SU-DHL-6 (cell line): Measurements from ENCODE around the gene SCYGR2.

Experiments used
- EZH2phosphoT487 ChIP-seq: fragments of 200-600 bp; sonication (generic), shearing (Covaris generic); conservative IDR thresholded peaks from 2 replicates; pipeline ENCODE4 v1.6.1; 2018; ENCODE audit warnings: mild to moderate bottlenecking, antibody characterized with exemption, low read length, moderate library complexity, mixed read lengths
- TF ChIP-seq, protein P1 (sequence below): fragments of 200-600 bp; sonication (generic); IDR thresholded peaks from one replicate; pipeline ENCODE4 v1.5.1; 2017; ENCODE audit warnings: antibody characterized with exemption, mild to moderate bottlenecking, low read length, moderate library complexity; ENCODE audit not compliant: insufficient read depth, poor library complexity, severe bottlenecking

DNA sequence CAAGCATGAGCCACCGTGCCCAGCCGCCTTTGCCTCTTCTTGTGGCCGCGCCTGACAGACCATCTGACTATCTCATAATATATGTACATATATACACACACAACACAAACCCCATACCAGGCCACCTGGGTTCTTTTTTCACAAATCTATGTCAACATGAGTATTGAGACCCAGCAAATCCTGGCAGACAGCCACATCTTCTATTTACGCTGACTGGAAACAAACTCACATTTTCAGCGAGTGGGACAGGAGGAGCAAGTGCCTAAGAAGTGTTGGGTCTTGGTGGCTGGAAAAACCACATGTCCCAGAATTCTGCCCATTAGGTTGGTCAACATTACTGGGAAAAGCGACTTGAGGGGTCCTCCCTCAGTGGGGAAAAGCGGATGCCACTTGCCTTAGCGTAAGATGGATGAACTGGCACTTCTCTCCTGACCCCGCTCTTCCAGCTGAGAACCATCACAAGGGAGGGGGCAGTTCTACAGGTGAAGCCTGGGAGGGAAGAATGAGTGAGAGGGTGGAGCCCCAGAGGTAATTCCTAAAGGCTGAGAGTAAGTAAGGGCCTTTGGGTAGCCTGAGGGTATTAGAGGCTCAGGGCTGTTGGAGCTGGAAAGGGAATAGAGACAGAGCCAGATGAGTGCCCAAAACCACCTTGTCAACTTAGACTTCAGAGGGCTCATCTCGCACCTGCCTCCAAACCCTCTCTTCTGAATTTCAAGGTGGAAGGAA lies 14.0 kb downstream of the SCYGR2 start:
- TF ChIP-seq, protein P1, sequence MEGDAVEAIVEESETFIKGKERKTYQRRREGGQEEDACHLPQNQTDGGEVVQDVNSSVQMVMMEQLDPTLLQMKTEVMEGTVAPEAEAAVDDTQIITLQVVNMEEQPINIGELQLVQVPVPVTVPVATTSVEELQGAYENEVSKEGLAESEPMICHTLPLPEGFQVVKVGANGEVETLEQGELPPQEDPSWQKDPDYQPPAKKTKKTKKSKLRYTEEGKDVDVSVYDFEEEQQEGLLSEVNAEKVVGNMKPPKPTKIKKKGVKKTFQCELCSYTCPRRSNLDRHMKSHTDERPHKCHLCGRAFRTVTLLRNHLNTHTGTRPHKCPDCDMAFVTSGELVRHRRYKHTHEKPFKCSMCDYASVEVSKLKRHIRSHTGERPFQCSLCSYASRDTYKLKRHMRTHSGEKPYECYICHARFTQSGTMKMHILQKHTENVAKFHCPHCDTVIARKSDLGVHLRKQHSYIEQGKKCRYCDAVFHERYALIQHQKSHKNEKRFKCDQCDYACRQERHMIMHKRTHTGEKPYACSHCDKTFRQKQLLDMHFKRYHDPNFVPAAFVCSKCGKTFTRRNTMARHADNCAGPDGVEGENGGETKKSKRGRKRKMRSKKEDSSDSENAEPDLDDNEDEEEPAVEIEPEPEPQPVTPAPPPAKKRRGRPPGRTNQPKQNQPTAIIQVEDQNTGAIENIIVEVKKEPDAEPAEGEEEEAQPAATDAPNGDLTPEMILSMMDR = no peak
- no peak for TF ChIP-seq EZH2phosphoT487
